B cell (primary cell): ENCODE results near the gene ARV1.
"Not testable (repeated sequence)": the region's sequence is repeated elsewhere in the genome, so short reads cannot be mapped to it uniquely, and the experiment has no call there.

Experiments
- EZH2 ChIP-seq: IDR thresholded peaks from 2 replicates; pipeline ENCODE4 v1.6.1; 2012; ENCODE audit warnings: borderline replicate concordance, low read depth, mild to moderate bottlenecking, moderate library complexity, low read length; ENCODE audit not compliant: insufficient read depth, poor library complexity, severe bottlenecking
- TF ChIP-seq, protein P1 (sequence below): fragments of 200-600 bp; IDR thresholded peaks from one replicate; pipeline ENCODE4 v1.8.0; 2022; ENCODE audit warnings: antibody characterized with exemption, mild to moderate bottlenecking

DNA sequence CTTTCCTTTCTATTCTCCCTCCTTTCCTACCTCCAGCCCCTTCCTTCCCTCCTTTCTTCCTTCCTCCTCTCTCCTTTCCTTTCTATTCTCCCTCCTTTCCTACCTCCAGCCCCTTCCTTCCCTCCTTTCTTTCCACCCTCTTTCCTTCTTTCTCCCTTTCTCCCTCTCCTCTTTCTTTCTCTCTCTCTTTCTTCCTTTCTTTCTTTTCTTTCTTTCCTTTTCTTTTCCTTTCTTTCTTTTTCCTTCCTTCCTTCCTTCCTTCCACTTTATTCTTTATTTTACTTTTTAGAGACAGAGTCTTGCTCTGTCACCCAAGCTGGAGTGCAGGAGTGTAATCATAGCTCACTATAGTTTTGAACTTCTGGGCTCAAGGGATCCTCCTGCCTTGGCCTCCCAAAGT lies 68.6 kb downstream of the ARV1 start:
- TF ChIP-seq, protein P1, sequence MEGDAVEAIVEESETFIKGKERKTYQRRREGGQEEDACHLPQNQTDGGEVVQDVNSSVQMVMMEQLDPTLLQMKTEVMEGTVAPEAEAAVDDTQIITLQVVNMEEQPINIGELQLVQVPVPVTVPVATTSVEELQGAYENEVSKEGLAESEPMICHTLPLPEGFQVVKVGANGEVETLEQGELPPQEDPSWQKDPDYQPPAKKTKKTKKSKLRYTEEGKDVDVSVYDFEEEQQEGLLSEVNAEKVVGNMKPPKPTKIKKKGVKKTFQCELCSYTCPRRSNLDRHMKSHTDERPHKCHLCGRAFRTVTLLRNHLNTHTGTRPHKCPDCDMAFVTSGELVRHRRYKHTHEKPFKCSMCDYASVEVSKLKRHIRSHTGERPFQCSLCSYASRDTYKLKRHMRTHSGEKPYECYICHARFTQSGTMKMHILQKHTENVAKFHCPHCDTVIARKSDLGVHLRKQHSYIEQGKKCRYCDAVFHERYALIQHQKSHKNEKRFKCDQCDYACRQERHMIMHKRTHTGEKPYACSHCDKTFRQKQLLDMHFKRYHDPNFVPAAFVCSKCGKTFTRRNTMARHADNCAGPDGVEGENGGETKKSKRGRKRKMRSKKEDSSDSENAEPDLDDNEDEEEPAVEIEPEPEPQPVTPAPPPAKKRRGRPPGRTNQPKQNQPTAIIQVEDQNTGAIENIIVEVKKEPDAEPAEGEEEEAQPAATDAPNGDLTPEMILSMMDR, result not testable (repeated sequence)
- TF ChIP-seq EZH2, result not testable (repeated sequence)
